HepG2 (cell line): ENCODE results near the gene ADGRG6. TPM values are rescaled to one million over a fixed set of nuclear protein-coding genes. Genes with fewer than 3 reads are reported as not detected.
A peak's percentile ranks its signal among the peaks of the same experiment; 100 is the strongest.

Experiments
- ARHGAP35 ChIP-seq: sonication (generic); formaldehyde crosslinking; IDR thresholded peaks from 2 replicates; pipeline ENCODE4 v1.9.0; 2022; ENCODE audit warnings: mild to moderate bottlenecking, inconsistent platforms, moderate library complexity, missing genetic modification reagents, borderline replicate concordance
- ARNTL ChIP-seq: sonication (generic); formaldehyde crosslinking; IDR thresholded peaks from 2 replicates; pipeline ENCODE4 v1.4.0; 2020; ENCODE audit warnings: mild to moderate bottlenecking, missing genetic modification reagents
- CEBPG ChIP-seq: IDR thresholded peaks from 2 replicates; pipeline ENCODE4 v1.6.1; 2016
- EEA1 ChIP-seq: sonication (generic); formaldehyde crosslinking; IDR thresholded peaks from 2 replicates; pipeline ENCODE4 v1.5.1; 2020; ENCODE audit warnings: mild to moderate bottlenecking, missing genetic modification reagents, borderline replicate concordance
- ELF4 ChIP-seq: sonication (generic); formaldehyde crosslinking; IDR thresholded peaks from 2 replicates; pipeline ENCODE4 v1.5.0; 2020; ENCODE audit warnings: missing genetic modification reagents, mild to moderate bottlenecking, moderate library complexity, borderline replicate concordance
- HDAC1 ChIP-seq: sonication (generic); formaldehyde crosslinking; IDR thresholded peaks from 2 replicates; pipeline ENCODE4 v1.5.1; 2020; ENCODE audit warnings: mild to moderate bottlenecking, missing genetic modification reagents
- KDM2A ChIP-seq: sonication (generic); formaldehyde crosslinking; IDR thresholded peaks from 2 replicates; pipeline ENCODE4 v1.4.0; 2020; ENCODE audit warnings: low read depth, missing genetic modification reagents, borderline replicate concordance
- MLLT10 ChIP-seq: sonication (generic); formaldehyde crosslinking; IDR thresholded peaks from 2 replicates; pipeline ENCODE4 v1.4.0; 2020; ENCODE audit warnings: missing genetic modification reagents
- PATZ1 ChIP-seq: sonication (generic); formaldehyde crosslinking; IDR thresholded peaks from 2 replicates; pipeline ENCODE4 v1.4.0; 2020; ENCODE audit warnings: missing genetic modification reagents
- POLR2A ChIP-seq, 2 experiments: IDR thresholded peaks; 2 replicates each; pipeline ENCODE4 v1.6.1; 2011; ENCODE audit warnings: low read depth in 2 of 2, low read length in 2 of 2, mild to moderate bottlenecking in 1 of 2, moderate library complexity in 1 of 2; ENCODE audit not compliant: insufficient read depth in 1 of 2
- PTBP1 ChIP-seq: fragments of 200-400 bp; formaldehyde crosslinking; IDR thresholded peaks from 2 replicates; pipeline ENCODE4 v1.6.1; 2018; ENCODE audit warnings: low read length, low read depth; ENCODE audit not compliant: poor library complexity, severe bottlenecking
- RCOR2 ChIP-seq: IDR thresholded peaks from 2 replicates; pipeline ENCODE4 v1.6.1; 2016; ENCODE audit warnings: missing biosample characterization, missing genetic modification reagents
- SNRNP70 ChIP-seq: fragments of 200-400 bp; formaldehyde crosslinking; IDR thresholded peaks from 2 replicates; pipeline ENCODE4 v1.6.1; 2017; ENCODE audit warnings: mild to moderate bottlenecking, low read depth, low read length, moderate library complexity
- SOX5 ChIP-seq: IDR thresholded peaks from 2 replicates; pipeline ENCODE4 v1.6.1; 2016; ENCODE audit warnings: borderline replicate concordance
- SUZ12 ChIP-seq: fragments of 150-350 bp; IDR thresholded peaks from 2 replicates; pipeline ENCODE4 v1.6.1; 2014; ENCODE audit warnings: low read depth, low read length
- THYN1 ChIP-seq: sonication (generic); formaldehyde crosslinking; IDR thresholded peaks from 2 replicates; pipeline ENCODE4 v1.8.1; 2023; ENCODE audit warnings: low read depth, mild to moderate bottlenecking, moderate library complexity, missing genetic modification reagents, borderline replicate concordance
- TRIM24 ChIP-seq: sonication (generic); formaldehyde crosslinking; IDR thresholded peaks from 2 replicates; pipeline ENCODE4 v1.8.0; 2022; ENCODE audit warnings: mild to moderate bottlenecking, missing genetic modification reagents
- ZBTB20 ChIP-seq: sonication (generic); formaldehyde crosslinking; IDR thresholded peaks from 2 replicates; pipeline ENCODE4 v1.8.1; 2023; ENCODE audit warnings: missing genetic modification reagents, low read depth, mild to moderate bottlenecking, borderline replicate concordance
- ZBTB3 ChIP-seq: sonication (generic); formaldehyde crosslinking; IDR thresholded peaks from 2 replicates; pipeline ENCODE4 v1.4.0; 2020; ENCODE audit warnings: low read depth, mild to moderate bottlenecking, moderate library complexity, missing genetic modification reagents, borderline replicate concordance
- ZBTB7B ChIP-seq: sonication (generic); formaldehyde crosslinking; IDR thresholded peaks from 2 replicates; pipeline ENCODE4 v1.4.0; 2020; ENCODE audit warnings: missing genetic modification reagents
- ZNF468 ChIP-seq: sonication (generic); formaldehyde crosslinking; IDR thresholded peaks from 2 replicates; pipeline ENCODE4 v1.8.0; 2022; ENCODE audit warnings: mild to moderate bottlenecking, moderate library complexity, missing genetic modification reagents
- ZNF543 ChIP-seq: sonication (generic); formaldehyde crosslinking; IDR thresholded peaks from 2 replicates; pipeline ENCODE4 v1.4.0; 2020; ENCODE audit warnings: mild to moderate bottlenecking, missing genetic modification reagents
- ZNF564 ChIP-seq: sonication (generic); formaldehyde crosslinking; IDR thresholded peaks from 2 replicates; pipeline ENCODE4 v1.8.1; 2023; ENCODE audit warnings: mild to moderate bottlenecking, missing genetic modification reagents
- ZNF761 ChIP-seq: sonication (generic); formaldehyde crosslinking; conservative IDR thresholded peaks from 2 replicates; pipeline ENCODE4 v1.4.0; 2020; ENCODE audit warnings: mild to moderate bottlenecking, missing genetic modification reagents
- ZNF777 ChIP-seq: sonication (generic); formaldehyde crosslinking; IDR thresholded peaks from 2 replicates; pipeline ENCODE4 v1.4.0; 2020; ENCODE audit warnings: missing genetic modification reagents
- polyA plus RNA-seq, 8 experiments: library from polyadenylated mRNA; depleted of rRNA in 3 of 8; stranded (reverse) in 7 of 8; unstranded in 1 of 8; fragments of >200 nt; fragmentation: Illumina TruSeq in 4 of 8; extraction: Trizol in 4 of 8; gene quantifications; 2 replicates each; pipeline versions ENCODE4 v1.2.1 to v1.2.3, GENCODE V29; 2011 to 2016; ENCODE audit warnings: low read depth in 4 of 8, missing spikeins in 1 of 8, mixed read lengths in 1 of 8; ENCODE audit not compliant: insufficient read depth in 1 of 8
- total RNA-seq, 5 experiments: library from RNA; depleted of rRNA; stranded (reverse); fragments of >200 nt; fragmentation: Illumina TruSeq; extraction: Trizol; gene quantifications; 2 replicates each; pipeline ENCODE4 v1.2.3, GENCODE V29; 2016; ENCODE audit warnings: low read depth in 1 of 5
- TF ChIP-seq, protein P1 (sequence below): sonication (generic); formaldehyde crosslinking; IDR thresholded peaks from 2 replicates; pipeline ENCODE4 v1.4.0; 2020; ENCODE audit warnings: mild to moderate bottlenecking, missing genetic modification reagents
- TF ChIP-seq, protein P2 (sequence below): sonication (generic); formaldehyde crosslinking; IDR thresholded peaks from 2 replicates; pipeline ENCODE4 v1.5.1; 2020; ENCODE audit warnings: missing genetic modification reagents, mild to moderate bottlenecking, borderline replicate concordance

Gene ADGRG6
- total and polyA plus RNA-seq, 2 of the 13 experiments (the other 11 are each of a cell fraction or from before 2014, with no cell fraction given): 129 to 249 TPM

DNA sequence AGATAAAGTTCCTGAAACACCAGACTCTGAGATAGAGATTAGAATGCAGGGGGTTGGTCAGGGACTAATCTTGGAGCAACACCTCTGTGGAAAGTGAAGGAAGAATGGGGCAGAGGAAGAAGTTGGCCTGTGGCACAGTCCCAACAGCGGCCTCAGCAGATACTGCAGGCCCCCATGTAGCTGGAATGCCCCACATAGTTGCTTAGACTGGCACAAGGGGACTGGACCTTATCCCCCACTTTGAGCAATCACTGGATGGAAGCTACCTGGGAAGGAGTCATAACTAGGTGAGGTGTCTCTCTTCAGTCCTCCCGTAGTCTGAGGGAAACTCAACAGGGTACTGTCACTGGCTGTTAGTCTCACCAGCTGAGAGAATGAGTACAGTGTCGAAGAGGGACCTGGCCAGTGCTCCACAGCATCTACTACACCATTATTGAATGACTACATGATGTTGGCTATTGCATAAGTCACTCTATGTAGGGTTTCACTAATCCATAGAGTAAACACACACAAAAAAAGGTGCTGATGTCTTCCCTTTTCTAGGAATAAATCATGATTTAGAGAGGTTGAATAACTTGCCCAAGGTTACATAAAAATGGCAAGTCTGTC is 47.5 kb downstream of the ADGRG6 start (continued):
- TF ChIP-seq ZNF564 (CRISPR knock-in tag) (no peak), TRIM24 (CRISPR knock-in tag) (no peak), ARHGAP35 (CRISPR knock-in tag) (no peak), ZNF468 (CRISPR knock-in tag) (no peak), ARNTL (CRISPR knock-in tag) (no peak), MLLT10 (no peak), PTBP1 (no peak), SNRNP70 (no peak), EEA1 (CRISPR knock-in tag) (no peak), ZNF777 (CRISPR knock-in tag) (no peak), ELF4 (CRISPR knock-in tag) (no peak), KDM2A (CRISPR knock-in tag) (no peak), ZBTB20 (no peak), POLR2A (IDR thresholded peaks at IDR 0.05; ENCODE audit: insufficient read depth in 1 of 2, low read depth in 2 of 2, low read length in 2 of 2) (no peak), CEBPG (CRISPR knock-in tag) (peak; percentile 97), ZNF761 (no peak), HDAC1 (peak; percentile 36; the same call in 1 of the 2 replicates), THYN1 (CRISPR knock-in tag) (no peak), RCOR2 (peak; percentile 91; the same call in 1 of the 2 replicates), PATZ1 (CRISPR knock-in tag) (0 out of 2 replicates have a peak, but pooled peaks have one; percentile 18), ZBTB7B (CRISPR knock-in tag) (0 out of 2 replicates have a peak, but pooled peaks have one; percentile 32), ZNF543 (CRISPR knock-in tag) (no peak), SUZ12 (no peak), ZBTB3 (CRISPR knock-in tag) (no peak), SOX5 (peak; percentile 81; the same call in 1 of the 2 replicates)
- TF ChIP-seq, protein P1, sequence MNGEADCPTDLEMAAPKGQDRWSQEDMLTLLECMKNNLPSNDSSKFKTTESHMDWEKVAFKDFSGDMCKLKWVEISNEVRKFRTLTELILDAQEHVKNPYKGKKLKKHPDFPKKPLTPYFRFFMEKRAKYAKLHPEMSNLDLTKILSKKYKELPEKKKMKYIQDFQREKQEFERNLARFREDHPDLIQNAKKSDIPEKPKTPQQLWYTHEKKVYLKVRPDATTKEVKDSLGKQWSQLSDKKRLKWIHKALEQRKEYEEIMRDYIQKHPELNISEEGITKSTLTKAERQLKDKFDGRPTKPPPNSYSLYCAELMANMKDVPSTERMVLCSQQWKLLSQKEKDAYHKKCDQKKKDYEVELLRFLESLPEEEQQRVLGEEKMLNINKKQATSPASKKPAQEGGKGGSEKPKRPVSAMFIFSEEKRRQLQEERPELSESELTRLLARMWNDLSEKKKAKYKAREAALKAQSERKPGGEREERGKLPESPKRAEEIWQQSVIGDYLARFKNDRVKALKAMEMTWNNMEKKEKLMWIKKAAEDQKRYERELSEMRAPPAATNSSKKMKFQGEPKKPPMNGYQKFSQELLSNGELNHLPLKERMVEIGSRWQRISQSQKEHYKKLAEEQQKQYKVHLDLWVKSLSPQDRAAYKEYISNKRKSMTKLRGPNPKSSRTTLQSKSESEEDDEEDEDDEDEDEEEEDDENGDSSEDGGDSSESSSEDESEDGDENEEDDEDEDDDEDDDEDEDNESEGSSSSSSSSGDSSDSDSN (CRISPR knock-in tag): 0 out of 2 replicates have a peak, but pooled peaks have one; percentile 25
- TF ChIP-seq, protein P2, sequence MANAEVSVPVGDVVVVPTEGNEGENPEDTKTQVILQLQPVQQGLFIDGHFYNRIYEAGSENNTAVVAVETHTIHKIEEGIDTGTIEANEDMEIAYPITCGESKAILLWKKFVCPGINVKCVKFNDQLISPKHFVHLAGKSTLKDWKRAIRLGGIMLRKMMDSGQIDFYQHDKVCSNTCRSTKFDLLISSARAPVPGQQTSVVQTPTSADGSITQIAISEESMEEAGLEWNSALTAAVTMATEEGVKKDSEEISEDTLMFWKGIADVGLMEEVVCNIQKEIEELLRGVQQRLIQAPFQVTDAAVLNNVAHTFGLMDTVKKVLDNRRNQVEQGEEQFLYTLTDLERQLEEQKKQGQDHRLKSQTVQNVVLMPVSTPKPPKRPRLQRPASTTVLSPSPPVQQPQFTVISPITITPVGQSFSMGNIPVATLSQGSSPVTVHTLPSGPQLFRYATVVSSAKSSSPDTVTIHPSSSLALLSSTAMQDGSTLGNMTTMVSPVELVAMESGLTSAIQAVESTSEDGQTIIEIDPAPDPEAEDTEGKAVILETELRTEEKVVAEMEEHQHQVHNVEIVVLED: no peak
